Dendritic cell treated with granulocyte-macrophage colony-stimulating factor and Interleukin-4, amounts not matched to agents 40 ng/mL and 50 ng/mL, for 4 days (primary cell): Measurements from ENCODE around the gene IGSF8.
"Not testable (repeated sequence)": the region's sequence is repeated elsewhere in the genome, so short reads cannot be mapped to it uniquely, and the experiment has no call there.

Experiments used
- H3K27ac Mint-ChIP-seq: one replicate; pipeline ENCODE4 v1.8.0; 2022; ENCODE audit warnings: mild to moderate bottlenecking, mixed read lengths
- H3K27me3 Mint-ChIP-seq: one replicate; pipeline ENCODE4 v1.8.0; 2022; ENCODE audit warnings: mild to moderate bottlenecking, mixed read lengths
- H3K36me3 Mint-ChIP-seq: one replicate; pipeline ENCODE4 v1.8.0; 2022; ENCODE audit warnings: low read depth, mixed read lengths
- H3K4me1 Mint-ChIP-seq: one replicate; pipeline ENCODE4 v1.8.0; 2022; ENCODE audit warnings: low read depth, mixed read lengths
- H3K4me3 Mint-ChIP-seq: one replicate; pipeline ENCODE4 v1.8.0; 2022; ENCODE audit warnings: mild to moderate bottlenecking, moderate library complexity, mixed read lengths
- H3K9me3 Mint-ChIP-seq: one replicate; pipeline ENCODE4 v1.8.0; 2022; ENCODE audit warnings: mixed read lengths
- intact Hi-C: fragments of 100-400 bp; cut with micrococcal nuclease; formaldehyde crosslinking; loops from one replicate; pipeline ENCODE4 v1.15.0; 2022

Gene IGSF8

GRCh38 chr1:160120797-160121196 lies 22.4 kb upstream of the IGSF8 start:
- no peaks in the 10 kb centered on the region for H3K9me3 Mint-ChIP-seq
- H3K27me3 Mint-ChIP-seq: peaks cover 23% of the 10 kb centered on the region
- H3K4me3 Mint-ChIP-seq: no peak overlapping the region
- intact Hi-C loops: no loop called here
- no peak overlapping the region for H3K27ac Mint-ChIP-seq
- no peaks in the 10 kb centered on the region for H3K36me3 Mint-ChIP-seq
- peaks cover 10% of the 10 kb centered on the region for H3K4me1 Mint-ChIP-seq

- Mint-ChIP-seq H3K36me3 (no peaks in the 10 kb centered on the region), H3K4me3 (no peak overlapping the region), H3K9me3 (no peaks in the 10 kb centered on the region), H3K27ac (no peak overlapping the region), H3K4me1 (peaks cover 10% of the 10 kb centered on the region), H3K27me3 (peaks cover 35% of the 10 kb centered on the region)
- intact Hi-C loops: no loop called here
Measured at GRCh38 chr1:160118928-160119327, 20.5 kb upstream of the IGSF8 start.

- no peaks in the 10 kb centered on the region for H3K9me3 Mint-ChIP-seq
- H3K36me3 Mint-ChIP-seq: no peaks in the 10 kb centered on the region
- intact Hi-C loops: no loop called here
- peaks cover 34% of the 10 kb centered on the region for H3K27me3 Mint-ChIP-seq
- no peak overlapping the region for H3K4me3 Mint-ChIP-seq
- no peak overlapping the region for H3K27ac Mint-ChIP-seq
- H3K4me1 Mint-ChIP-seq: peaks cover 10% of the 10 kb centered on the region
Measured at GRCh38 chr1:160117709-160118183, 19.3 kb upstream of the IGSF8 start.

- no peak overlapping the region for H3K4me3 Mint-ChIP-seq
- peaks cover 10% of the 10 kb centered on the region for H3K4me1 Mint-ChIP-seq
- peaks cover 34% of the 10 kb centered on the region for H3K27me3 Mint-ChIP-seq
- no peaks in the 10 kb centered on the region for H3K9me3 Mint-ChIP-seq
- H3K36me3 Mint-ChIP-seq: no peaks in the 10 kb centered on the region
- H3K27ac Mint-ChIP-seq: no peak overlapping the region
- intact Hi-C loops: no loop called here
Measured at GRCh38 chr1:160117300-160117699, 18.9 kb upstream of the IGSF8 start.

GRCh38 chr1:160116283-160117147 lies 18.1 kb upstream of the IGSF8 start:
- Mint-ChIP-seq H3K4me3 (no peak overlapping the region), H3K36me3 (no peaks in the 10 kb centered on the region), H3K27ac (no peak overlapping the region), H3K27me3 (peaks cover 34% of the 10 kb centered on the region), H3K9me3 (no peaks in the 10 kb centered on the region), H3K4me1 (peaks cover 10% of the 10 kb centered on the region)
- intact Hi-C loops: no loop called here

- Mint-ChIP-seq H3K36me3 (no peaks in the 10 kb centered on the region), H3K27me3 (peaks cover 37% of the 10 kb centered on the region), H3K27ac (no peak within 1 kb of the TSS), H3K4me3 (no peak within 1 kb of the TSS), H3K9me3 (no peaks in the 10 kb centered on the region), H3K4me1 (peaks cover 10% of the 10 kb centered on the region)
- intact Hi-C loops: no loop called here
Measured at GRCh38 chr1:160115545-160116282, 17.3 kb upstream of the IGSF8 start, which contains the start of gene ATP1A2. Gene ATP1A2 (plus strand): TSS chr1:160115759. CDS start chr1:160115862, 103 bp downstream.

GRCh38 chr1:160114085-160114484 lies 15.7 kb upstream of the IGSF8 start:
- Mint-ChIP-seq H3K27ac (no peak overlapping the region), H3K4me1 (peaks cover 8% of the 10 kb centered on the region)

GRCh38 chr1:160113407-160113806 lies 15.0 kb upstream of the IGSF8 start:
- H3K27me3 Mint-ChIP-seq: peaks cover 50% of the 10 kb centered on the region
- peaks cover 14% of the 10 kb centered on the region for H3K4me1 Mint-ChIP-seq
- H3K27ac Mint-ChIP-seq: no peak overlapping the region
- intact Hi-C loops: no loop called here
- H3K4me3 Mint-ChIP-seq: no peak overlapping the region
- no peaks in the 10 kb centered on the region for H3K9me3 Mint-ChIP-seq
- no peaks in the 10 kb centered on the region for H3K36me3 Mint-ChIP-seq

More at GRCh38 chr1:160114085-160114484, 15.7 kb upstream of the IGSF8 start:
- intact Hi-C loops: no loop called here
- Mint-ChIP-seq H3K9me3 (no peaks in the 10 kb centered on the region), H3K4me3 (no peak overlapping the region), H3K36me3 (no peaks in the 10 kb centered on the region), H3K27me3 (peaks cover 48% of the 10 kb centered on the region)

GRCh38 chr1:160112357-160112756 lies 13.9 kb upstream of the IGSF8 start:
- intact Hi-C loops: no loop called here

GRCh38 chr1:160111462-160111861 lies 13.0 kb upstream of the IGSF8 start:
- H3K4me3 Mint-ChIP-seq, intact Hi-C loops, H3K9me3 Mint-ChIP-seq, H3K27ac Mint-ChIP-seq, H3K36me3 Mint-ChIP-seq: not testable (repeated sequence)
- Mint-ChIP-seq H3K4me1 (peaks cover 20% of the 10 kb centered on the region), H3K27me3 (peaks cover 42% of the 10 kb centered on the region)

More at GRCh38 chr1:160112357-160112756, 13.9 kb upstream of the IGSF8 start:
- Mint-ChIP-seq H3K4me1 (peaks cover 16% of the 10 kb centered on the region), H3K4me3 (no peak overlapping the region), H3K36me3 (no peaks in the 10 kb centered on the region), H3K27ac (no peak overlapping the region), H3K27me3 (peaks cover 44% of the 10 kb centered on the region), H3K9me3 (no peaks in the 10 kb centered on the region)

- intact Hi-C loops: no loop called here
- Mint-ChIP-seq H3K9me3 (no peaks in the 10 kb centered on the region), H3K27me3 (peaks cover 26% of the 10 kb centered on the region), H3K27ac (no peak overlapping the region), H3K4me1 (peaks cover 37% of the 10 kb centered on the region), H3K36me3 (no peaks in the 10 kb centered on the region), H3K4me3 (no peak overlapping the region)
Measured at GRCh38 chr1:160109686-160110085, 11.3 kb upstream of the IGSF8 start.

- no peak overlapping the region for H3K4me3 Mint-ChIP-seq
- intact Hi-C loops: no loop called here
- H3K27ac Mint-ChIP-seq: no peak overlapping the region
- no peaks in the 10 kb centered on the region for H3K36me3 Mint-ChIP-seq
- H3K4me1 Mint-ChIP-seq: peaks cover 43% of the 10 kb centered on the region
- H3K27me3 Mint-ChIP-seq: peaks cover 21% of the 10 kb centered on the region
- H3K9me3 Mint-ChIP-seq: no peaks in the 10 kb centered on the region
Measured at GRCh38 chr1:160108888-160109662, 10.7 kb upstream of the IGSF8 start.

- peaks cover 58% of the 10 kb centered on the region for H3K4me1 Mint-ChIP-seq
- no peaks in the 10 kb centered on the region for H3K36me3 Mint-ChIP-seq
- intact Hi-C loops: no loop called here
- peaks cover 21% of the 10 kb centered on the region for H3K27me3 Mint-ChIP-seq
- H3K27ac Mint-ChIP-seq: no peak overlapping the region
- no peak overlapping the region for H3K4me3 Mint-ChIP-seq
- no peaks in the 10 kb centered on the region for H3K9me3 Mint-ChIP-seq
Measured at GRCh38 chr1:160107512-160107911, 9.1 kb upstream of the IGSF8 start.
